Left forelimb (tissue), 1 donor: ENCODE measurements around the gene TPPP3.

Experiments
- DNase-seq: peaks from one replicate; pipeline ENCODE4 v3.0.0-alpha.2; 2018; ENCODE audit warnings: low spot score

Gene TPPP3

DNA sequence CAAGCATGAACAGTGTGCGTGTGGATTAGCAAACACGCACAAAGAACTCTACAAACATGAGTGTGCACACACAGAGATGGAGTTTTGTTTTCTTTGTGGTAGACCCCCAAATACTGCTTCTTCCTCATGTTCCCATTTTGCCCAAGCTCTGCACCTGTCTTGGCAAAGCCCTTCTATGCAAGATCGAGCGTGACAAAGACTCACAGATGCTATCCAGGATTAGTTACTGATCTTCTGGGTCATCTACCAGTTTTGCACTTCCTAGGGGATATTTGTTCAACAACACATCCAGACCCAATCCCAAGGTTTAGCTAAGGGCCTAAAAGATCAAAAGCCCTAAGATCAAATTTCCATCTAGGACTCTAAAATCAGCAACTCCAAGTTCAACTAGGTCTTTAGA, 50.7 kb downstream of the TPPP3 start:
- no peak for DNase-seq

DNA sequence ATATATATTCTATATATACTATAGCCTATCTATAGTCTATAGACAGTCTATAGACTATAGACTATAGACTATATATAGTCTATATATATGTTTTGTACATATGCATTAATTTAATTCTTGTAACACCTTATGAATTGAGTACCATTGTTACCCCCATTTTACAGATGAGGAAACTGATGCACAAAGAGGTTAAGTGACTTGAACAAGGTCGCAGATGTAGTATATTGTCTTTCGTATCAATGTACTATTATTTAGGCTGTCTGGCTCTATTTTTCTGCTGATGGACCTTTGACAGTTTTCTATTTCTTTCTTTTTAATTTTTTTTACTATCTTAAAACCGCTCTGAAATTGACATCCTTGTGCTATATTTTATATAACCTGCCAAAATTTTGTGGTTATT, 52.0 kb downstream of the TPPP3 start:
- DNase-seq = no peak
